HG02840 (cell line): ENCODE data around the gene NR5A1.

Source experiments
- ATAC-seq: cut with Tn5 transposase; IDR thresholded peaks from one replicate; pipeline ENCODE4 v1.9.1; 2021; ENCODE audit warnings: mild to moderate bottlenecking, moderate library complexity, moderate number of reproducible peaks; ENCODE audit not compliant: unreplicated experiment, low FRiP score

NR5A1 gene

DNA sequence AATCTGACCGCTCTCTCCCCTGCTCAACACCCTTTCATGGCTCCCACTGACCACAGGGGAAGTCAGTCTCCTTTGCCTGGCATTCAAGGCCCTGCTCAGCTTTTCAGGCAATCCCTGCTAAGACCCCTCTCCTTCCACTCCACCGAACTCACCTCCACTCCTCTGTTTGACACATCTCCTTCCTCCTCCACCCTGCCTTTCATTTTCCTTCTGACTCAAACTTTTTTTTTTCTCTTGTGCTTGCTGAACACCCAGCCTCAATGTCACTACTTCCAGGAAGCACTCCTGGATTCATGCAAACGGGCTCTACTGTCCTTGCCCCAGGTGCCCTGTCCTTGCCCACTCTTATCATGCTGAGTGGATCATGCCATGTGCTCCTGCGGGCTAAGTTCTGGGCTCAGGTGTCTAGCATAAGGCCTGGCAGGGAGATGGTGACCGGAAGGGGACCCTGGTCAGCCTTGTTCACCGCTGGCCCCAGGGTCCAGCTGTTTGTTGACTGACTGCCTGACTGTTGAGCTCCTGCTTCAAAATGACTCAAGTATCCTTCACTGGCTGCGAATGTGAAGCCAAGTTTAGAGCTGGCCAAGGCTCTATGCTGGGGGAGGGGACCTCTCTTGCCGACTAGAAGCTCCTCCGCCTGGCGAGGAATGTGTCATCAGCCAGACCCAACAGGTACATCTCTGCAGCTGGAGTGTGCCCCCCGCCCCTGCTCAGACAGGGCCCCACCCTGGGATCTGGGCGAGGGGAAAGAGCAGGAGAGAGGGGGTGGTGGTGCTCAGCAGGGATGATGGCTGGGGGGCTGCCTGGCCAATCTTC is 6.2 kb downstream of the NR5A1 start:
- ATAC-seq = no peak

GRCh38 chr9:124500028-124500795 is 7.0 kb downstream of the NR5A1 start:
- ATAC-seq = no peak

- ATAC-seq = no peak
These were observed 8.0 kb downstream of the NR5A1 start for GRCh38 chr9:124499216-124499615.

DNA sequence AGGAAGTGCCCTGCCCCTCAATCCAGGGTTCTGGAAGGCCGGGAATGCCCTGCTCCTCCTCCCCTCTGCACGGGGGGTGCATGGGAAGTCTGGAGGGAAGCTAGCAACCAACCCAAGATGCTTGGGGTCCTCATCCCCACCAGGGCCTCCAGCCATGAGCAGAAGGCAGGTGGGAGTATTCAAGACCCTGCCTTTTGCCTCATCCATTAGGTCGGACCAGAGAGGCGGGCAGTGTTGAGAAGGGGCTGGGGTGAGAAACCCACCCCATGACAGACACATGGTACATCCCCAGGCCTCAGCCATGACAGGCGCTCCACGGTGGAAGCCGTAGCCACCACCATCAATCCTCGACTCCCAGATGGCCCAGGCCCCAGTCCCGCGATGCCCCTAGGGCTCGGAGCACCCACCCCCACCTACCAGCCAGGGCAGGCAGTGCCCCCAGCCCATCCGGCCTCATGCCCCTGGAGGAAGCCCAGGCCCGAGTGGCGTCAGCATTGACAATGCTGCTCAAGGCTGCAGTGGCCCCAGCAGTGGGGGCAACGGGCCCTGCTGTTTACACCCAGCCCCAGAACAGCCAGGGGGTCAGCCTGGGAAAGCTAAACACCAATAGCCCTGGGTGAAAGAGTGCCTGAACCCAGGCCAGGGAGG is 8.6 kb downstream of the NR5A1 start:
- ATAC-seq = no peak

DNA sequence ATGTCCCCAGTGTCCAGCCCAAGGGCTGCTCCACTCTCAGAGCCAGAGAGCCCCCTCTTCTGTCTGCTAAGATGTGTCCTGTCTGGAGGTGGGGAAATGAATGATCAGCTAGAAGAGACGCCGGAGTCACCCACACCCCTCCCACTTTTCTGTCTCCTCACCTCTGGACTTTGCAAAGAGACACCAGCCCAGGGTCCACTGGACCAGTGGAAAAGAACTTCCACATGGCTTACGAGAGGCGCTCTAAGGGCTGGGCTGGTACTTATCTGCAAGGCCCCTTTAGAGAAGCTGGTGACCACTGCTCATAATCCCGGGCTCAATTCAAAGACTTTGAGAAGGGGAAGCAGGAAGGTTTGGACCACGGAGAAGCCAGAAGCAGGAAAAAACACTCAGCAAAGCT is 9.2 kb downstream of the NR5A1 start:
- no peak for ATAC-seq

DNA sequence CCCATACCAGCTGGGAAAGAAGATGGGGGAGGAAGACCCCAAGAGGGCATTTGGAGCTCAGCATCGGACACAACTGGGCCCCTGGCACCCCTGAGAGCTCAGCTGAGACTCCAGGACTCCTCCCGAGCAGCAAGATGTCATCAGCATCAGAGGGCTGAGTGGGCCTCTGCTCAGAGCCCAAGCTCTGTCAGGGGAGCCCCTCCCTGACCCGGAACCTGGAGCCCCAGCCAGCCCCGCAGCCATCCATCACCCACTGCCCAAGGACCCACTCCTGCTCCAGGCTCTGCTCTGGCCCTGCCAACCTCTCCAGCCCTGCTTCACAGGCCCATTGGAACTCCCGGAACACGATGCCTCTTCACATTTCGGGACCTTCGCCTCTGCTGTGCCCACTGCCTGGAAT is 9.8 kb downstream of the NR5A1 start:
- no peak for ATAC-seq

GRCh38 chr9:124496463-124496862 is 10.7 kb downstream of the NR5A1 start:
- ATAC-seq = no peak

- ATAC-seq = no peak
These were observed 11.1 kb downstream of the NR5A1 start for GRCh38 chr9:124496075-124496449.

DNA sequence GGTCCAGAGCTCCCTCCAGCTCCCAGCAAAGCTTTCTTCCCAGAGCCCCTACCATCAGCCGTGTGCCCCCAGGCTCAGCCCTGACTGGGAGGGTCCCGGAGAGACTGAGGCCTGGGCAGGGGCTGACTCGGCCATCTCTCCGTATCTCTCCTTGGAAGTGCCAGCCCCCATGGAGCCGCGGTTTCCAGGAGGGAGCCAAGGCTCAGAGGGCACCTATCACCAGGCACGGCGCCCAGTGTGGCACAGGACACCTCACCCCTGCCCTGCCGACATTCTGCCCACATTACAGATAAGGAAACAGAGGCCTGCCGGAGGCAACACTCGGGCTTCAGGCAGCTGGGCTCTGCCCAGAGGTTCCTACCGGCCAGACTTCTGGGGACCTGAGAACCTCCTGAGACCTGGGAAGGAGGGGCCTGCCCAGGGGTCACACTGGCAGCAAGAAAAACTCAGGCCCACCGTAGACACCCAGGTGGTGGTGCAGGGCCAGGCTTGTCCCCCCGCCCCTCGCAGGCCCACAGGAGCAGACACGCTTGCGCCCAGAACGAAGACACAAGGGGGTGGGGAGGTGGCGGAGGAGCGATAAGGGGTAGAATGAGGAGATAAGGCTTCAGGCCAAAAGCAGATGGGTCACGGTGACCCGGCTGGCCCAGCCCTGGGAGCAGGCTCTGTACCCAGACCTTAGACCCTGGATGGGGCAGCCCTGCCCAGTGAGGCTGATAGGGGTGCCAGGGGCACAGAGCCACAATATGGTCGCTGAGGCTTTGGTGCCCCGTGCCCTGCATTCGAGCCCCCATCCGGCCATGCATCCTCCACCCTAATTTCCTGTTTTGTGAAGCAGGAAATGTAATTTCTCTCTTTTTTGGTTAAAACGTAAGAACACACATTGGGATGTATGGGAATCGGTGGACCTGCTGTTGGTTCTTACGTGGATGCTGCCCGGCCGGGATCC is 11.8 kb downstream of the NR5A1 start:
- ATAC-seq = no peak

DNA sequence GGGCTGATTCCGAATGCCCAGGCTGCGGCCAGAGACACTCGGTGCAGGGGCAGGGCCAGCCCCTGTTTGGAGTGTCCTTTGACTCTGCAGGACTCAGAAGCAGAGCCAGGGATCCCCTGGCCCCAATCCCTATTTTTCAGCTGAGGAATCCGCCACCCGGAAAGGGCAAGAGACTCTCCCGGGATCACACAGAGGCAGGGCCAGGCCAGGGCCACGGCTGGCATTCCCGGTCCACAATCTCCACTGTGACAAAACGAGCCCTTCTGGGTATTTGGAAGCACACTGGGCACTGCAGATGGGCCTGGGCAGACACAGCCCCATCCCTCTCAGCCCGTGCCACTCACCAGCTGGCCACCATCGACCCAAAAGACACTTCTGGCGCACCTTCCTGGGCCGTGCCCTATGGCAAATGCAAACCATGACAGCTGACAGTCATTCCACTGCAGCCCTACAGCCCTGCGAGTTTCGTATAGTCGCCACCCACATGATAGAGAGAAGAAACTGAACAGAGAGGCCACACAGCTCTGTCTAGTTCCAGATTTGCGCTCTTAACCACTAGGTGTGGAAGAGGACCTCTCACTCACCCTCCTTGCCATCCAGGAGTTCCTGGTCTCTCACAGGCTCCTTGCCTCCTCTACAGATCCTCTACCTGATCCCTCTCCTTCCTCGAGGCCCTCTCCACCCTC is 13.3 kb downstream of the NR5A1 start:
- ATAC-seq = no peak

DNA sequence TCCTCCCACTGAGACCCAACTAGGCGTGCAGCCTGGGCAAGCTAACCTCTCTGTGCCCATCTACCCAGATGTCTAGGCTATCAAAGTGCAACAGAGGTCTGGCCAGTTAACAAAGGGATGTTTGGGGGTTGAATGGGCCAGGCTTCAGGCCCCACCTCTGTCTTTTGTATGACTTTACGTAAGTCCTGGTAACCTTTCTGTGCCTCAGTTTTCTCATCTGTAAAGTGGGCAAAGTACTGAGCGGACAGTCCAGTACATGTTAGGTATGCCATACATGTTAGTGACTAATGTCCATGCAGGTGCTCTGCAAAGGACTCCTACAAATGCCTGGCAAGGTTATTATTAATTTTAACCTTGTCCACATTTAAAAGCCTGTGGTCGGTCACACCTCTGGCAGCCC is 14.0 kb downstream of the NR5A1 start:
- ATAC-seq = no peak

DNA sequence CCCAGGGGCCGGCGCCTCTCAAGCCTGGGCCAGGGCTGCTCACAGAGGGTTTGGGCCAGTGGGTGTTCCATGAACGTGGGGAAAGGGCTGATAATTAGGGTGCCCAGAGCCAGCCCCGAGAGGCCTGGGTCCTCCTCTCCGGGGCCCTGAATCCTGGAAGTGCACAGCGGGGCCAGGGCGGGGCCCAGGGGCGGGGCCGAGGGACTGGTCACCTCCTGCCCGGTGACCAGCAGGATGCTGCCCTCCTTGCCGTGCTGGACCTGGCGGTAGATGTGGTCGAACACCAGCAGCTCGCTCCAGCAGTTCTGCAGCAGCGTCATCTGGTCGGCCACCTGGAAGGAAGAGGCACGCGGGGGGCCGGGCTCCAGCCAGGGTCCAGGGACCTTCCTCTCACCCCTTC is 14.4 kb downstream of the NR5A1 start:
- ATAC-seq = no peak

DNA sequence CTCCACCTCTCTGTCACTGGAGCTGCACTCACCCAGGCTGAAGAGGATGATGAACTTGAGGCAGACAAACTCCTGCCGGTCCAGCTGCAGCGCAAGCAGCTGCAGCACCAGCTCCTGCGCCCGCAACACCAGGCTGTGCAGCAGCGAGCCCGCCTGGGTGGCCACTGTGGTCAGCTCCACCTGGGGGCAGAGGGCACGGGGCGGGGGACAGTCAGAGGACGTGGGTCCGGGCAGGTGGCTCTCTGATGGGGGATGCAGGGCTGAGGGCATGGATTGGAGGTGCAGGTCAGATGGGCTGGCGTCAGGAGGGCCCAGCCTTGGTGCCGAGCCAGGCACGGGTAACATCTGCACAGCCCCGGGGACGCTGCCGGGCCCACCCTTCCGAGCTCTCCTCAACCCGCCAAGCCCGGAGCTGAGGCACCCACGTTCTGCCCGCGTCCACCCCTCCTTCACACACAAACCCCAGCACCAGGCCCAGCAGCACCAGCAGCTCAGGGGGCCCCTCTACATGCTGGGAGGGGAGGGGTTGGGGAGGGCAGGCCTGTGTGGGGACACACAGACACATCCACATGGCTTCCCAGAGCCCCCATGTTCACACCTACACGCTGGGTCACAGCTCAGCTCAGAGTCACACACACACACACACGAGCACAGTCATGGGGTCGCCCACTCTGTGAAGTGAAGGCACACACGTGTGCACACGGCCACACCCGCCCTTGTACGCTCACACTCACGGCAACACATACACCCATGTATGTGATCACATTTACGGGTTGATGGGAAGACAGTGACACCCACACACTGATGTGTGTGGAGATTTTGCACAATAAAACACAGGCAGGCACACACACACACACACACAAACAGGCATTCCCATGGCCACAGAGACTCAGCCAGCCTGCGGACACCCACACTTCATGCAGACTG is 15.9 kb downstream of the NR5A1 start:
- no peak for ATAC-seq

- ATAC-seq = no peak
These were observed 17.2 kb downstream of the NR5A1 start for GRCh38 chr9:124490004-124490403.

- no peak for ATAC-seq
These were observed 18.0 kb downstream of the NR5A1 start for GRCh38 chr9:124489222-124489621.

DNA sequence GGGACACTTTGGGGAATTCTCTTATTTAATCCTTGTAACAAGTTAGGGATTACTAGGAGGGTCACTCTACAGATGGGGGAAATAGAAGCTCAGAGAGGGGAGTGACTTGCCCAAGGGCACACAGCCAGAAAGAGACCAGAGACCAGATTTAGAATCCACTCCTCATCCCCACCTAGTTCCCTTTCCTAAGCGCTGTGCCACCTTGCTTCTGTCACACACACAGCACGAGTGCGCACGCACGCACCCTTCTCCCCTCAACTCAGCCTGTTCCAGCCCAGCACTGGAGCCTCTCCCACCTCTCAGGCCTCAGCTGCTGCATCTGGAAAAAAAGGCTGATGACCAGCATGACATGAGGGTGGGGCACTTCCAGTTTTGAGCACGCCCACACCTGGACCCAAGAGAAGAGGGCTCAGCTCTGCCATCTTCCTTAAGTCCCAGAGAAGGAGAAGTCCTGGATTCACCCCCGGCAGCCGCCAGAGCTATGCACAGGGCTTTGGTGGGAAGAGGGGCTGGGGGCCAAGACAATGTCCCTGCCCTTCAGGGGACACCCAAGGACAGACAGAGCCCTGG is 18.5 kb downstream of the NR5A1 start:
- ATAC-seq = no peak

GRCh38 chr9:124487260-124488182 is 19.7 kb downstream of the NR5A1 start:
- ATAC-seq = no peak
